MM.1S (cell line): Measurements from ENCODE around the gene DUSP18.

Experiments
- DNase-seq: peaks from one replicate; pipeline ENCODE4 v3.0.0-alpha.2; 2015
- H2AFZ ChIP-seq: fragments of 300-600 bp; sonication (generic); 2 replicates; pipeline ENCODE4 v1.6.0; 2016; ENCODE audit warnings: antibody characterized with exemption, low read length
- H3F3A ChIP-seq: fragments of 300-600 bp; sonication (generic); 2 replicates; pipeline ENCODE4 v1.6.1; 2016; ENCODE audit warnings: mild to moderate bottlenecking, antibody characterized with exemption, low read length, moderate library complexity, mixed read lengths; ENCODE audit not compliant: insufficient read depth
- H3K27ac ChIP-seq: fragments of 300-600 bp; sonication (generic); 2 replicates; pipeline ENCODE4 v1.5.1; 2016; ENCODE audit warnings: mild to moderate bottlenecking, low read length
- H3K27me3 ChIP-seq: fragments of 300-600 bp; sonication (generic); replicated peaks from 2 replicates; pipeline ENCODE4 v1.6.0; 2016; ENCODE audit warnings: low read length; ENCODE audit not compliant: insufficient read depth
- H3K36me3 ChIP-seq: fragments of 300-600 bp; sonication (generic); replicated peaks from 2 replicates; pipeline ENCODE4 v1.6.1; 2016; ENCODE audit warnings: mild to moderate bottlenecking, low read length, mixed read lengths; ENCODE audit not compliant: insufficient read depth
- H3K4me1 ChIP-seq: fragments of 300-600 bp; sonication (generic); 2 replicates; pipeline ENCODE4 v1.6.1; 2016; ENCODE audit warnings: low read length, mixed read lengths
- H3K4me2 ChIP-seq: fragments of 300-600 bp; sonication (generic); 2 replicates; pipeline ENCODE4 v1.6.0; 2016; ENCODE audit warnings: low read depth, low read length
- H3K4me3 ChIP-seq: fragments of 300-600 bp; sonication (generic); 2 replicates; pipeline ENCODE4 v1.5.1; 2016; ENCODE audit warnings: low read length, mixed read lengths
- H3K79me2 ChIP-seq: fragments of 300-600 bp; sonication (generic); 2 replicates; pipeline ENCODE4 v1.6.1; 2016; ENCODE audit warnings: mixed run types, low read length, mixed read lengths
- H3K9ac ChIP-seq: fragments of 300-600 bp; sonication (generic); 2 replicates; pipeline ENCODE4 v1.6.1; 2016; ENCODE audit warnings: low read length, mixed read lengths
- H3K9me2 ChIP-seq: fragments of 300-600 bp; sonication (generic); replicated peaks from 2 replicates; pipeline ENCODE4 v1.6.1; 2016; ENCODE audit warnings: mild to moderate bottlenecking, low read length, mixed read lengths; ENCODE audit not compliant: insufficient read depth
- H3K9me3 ChIP-seq: fragments of 300-600 bp; sonication (generic); replicated peaks from 2 replicates; pipeline ENCODE4 v1.6.1; 2016; ENCODE audit warnings: mild to moderate bottlenecking, low read length, mixed read lengths; ENCODE audit not compliant: insufficient read depth
- H4K20me1 ChIP-seq: fragments of 300-600 bp; sonication (generic); 2 replicates; pipeline ENCODE4 v1.6.1; 2016; ENCODE audit warnings: mild to moderate bottlenecking, low read length, moderate library complexity, mixed read lengths; ENCODE audit not compliant: insufficient read depth
- EZH2 ChIP-seq: fragments of 300-600 bp; sonication (generic); optimal IDR thresholded peaks from 2 replicates; pipeline ENCODE3; 2017; ENCODE audit warnings: low read depth, mild to moderate bottlenecking, antibody characterized with exemption, low read length, mixed read lengths
- EZH2phosphoT487 ChIP-seq: fragments of 300-600 bp; sonication (generic); IDR thresholded peaks from 2 replicates; pipeline ENCODE4 v1.6.1; 2018; ENCODE audit warnings: antibody characterized with exemption, low read length
- TF ChIP-seq, protein P1 (sequence below): fragments of 300-600 bp; sonication (generic); IDR thresholded peaks from 2 replicates; pipeline ENCODE4 v1.5.1; 2016; ENCODE audit warnings: antibody characterized with exemption, low read length, mixed read lengths

DUSP18 gene

DNA sequence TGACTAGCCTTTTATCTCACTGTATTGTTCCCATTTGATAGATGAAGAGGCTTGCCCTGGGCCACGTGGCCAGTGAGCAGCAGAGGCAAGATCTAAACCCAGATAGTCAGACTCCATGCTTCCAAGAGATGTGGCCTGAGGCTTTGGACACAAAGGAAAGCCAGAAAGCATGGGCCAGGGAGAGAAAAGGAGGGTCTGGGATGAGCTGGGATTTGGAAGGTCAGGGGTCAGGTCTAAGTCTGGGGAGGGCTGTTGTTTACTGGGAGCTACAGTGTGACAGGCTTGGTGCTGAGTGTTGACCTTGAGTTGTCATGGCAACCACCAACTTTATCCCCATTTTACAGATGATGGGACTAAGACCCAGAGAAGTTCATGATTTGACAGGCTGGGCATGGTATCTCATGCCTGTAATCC, 30.0 kb downstream of the DUSP18 start:
- Histone ChIP-seq H4K20me1 (no peaks in the 10 kb centered on the region), H3K4me3 (no peak overlapping the region), H3F3A (0 out of 2 replicates have a peak, but pooled peaks cover 6% of the 10 kb centered on the region), H3K9me2 (no peaks in the 10 kb centered on the region), H3K79me2 (no peaks in the 10 kb centered on the region), H3K27me3 (no peaks in the 10 kb centered on the region), H3K36me3 (no peaks in the 10 kb centered on the region), H3K9ac (no peak overlapping the region), H3K9me3 (no peaks in the 10 kb centered on the region), H3K27ac (no peak overlapping the region), H3K4me2 (no peak overlapping the region), H3K4me1 (peaks cover 15% of the 10 kb centered on the region), H2AFZ (no peak overlapping the region)
- DNase-seq = no peak
- no peak for TF ChIP-seq EZH2phosphoT487
- TF ChIP-seq EZH2 = no peak
- TF ChIP-seq, protein P1, sequence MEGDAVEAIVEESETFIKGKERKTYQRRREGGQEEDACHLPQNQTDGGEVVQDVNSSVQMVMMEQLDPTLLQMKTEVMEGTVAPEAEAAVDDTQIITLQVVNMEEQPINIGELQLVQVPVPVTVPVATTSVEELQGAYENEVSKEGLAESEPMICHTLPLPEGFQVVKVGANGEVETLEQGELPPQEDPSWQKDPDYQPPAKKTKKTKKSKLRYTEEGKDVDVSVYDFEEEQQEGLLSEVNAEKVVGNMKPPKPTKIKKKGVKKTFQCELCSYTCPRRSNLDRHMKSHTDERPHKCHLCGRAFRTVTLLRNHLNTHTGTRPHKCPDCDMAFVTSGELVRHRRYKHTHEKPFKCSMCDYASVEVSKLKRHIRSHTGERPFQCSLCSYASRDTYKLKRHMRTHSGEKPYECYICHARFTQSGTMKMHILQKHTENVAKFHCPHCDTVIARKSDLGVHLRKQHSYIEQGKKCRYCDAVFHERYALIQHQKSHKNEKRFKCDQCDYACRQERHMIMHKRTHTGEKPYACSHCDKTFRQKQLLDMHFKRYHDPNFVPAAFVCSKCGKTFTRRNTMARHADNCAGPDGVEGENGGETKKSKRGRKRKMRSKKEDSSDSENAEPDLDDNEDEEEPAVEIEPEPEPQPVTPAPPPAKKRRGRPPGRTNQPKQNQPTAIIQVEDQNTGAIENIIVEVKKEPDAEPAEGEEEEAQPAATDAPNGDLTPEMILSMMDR = no peak

DNA sequence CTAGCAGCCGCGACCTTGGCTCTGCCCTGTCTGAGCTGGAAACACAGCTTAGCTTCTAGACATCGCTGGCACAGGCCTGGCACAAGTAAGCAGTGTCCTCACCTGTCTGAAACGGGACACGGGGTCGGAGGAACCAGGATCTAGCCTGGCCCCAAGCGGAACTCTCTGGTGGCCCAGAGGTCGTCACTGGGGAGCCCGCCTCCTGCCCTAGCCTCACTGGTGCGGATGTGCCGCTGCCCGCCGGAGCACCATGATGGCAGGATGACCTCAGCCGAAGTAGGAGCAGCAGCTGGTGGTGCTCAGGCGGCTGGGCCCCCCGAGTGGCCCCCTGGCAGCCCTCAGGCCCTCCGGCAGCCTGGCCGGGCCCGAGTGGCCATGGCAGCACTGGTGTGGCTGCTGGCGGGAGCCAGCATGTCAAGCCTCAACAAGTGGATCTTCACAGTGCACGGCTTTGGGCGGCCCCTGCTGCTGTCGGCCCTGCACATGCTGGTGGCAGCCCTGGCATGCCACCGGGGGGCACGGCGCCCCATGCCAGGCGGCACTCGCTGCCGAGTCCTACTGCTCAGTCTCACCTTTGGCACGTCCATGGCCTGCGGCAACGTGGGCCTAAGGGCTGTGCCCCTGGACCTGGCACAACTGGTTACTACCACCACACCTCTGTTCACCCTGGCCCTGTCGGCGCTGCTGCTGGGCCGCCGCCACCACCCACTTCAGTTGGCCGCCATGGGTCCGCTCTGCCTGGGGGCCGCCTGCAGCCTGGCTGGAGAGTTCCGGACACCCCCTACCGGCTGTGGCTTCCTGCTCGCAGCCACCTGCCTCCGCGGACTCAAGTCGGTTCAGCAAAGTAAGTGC, 31.2 kb downstream of the DUSP18 start:
- Histone ChIP-seq H3K36me3 (no peaks in the 10 kb centered on the region), H3K27me3 (no peaks in the 10 kb centered on the region), H3K79me2 (no peaks in the 10 kb centered on the region), H3K9ac (peak overlapping the region; percentile 77; the same call in 1 of the 2 replicates), H3K4me1 (peaks cover 15% of the 10 kb centered on the region), H3K4me3 (peak overlapping the region; percentile 71), H3K4me2 (peak overlapping the region; percentile 100), H3K9me2 (no peaks in the 10 kb centered on the region), H3F3A (0 out of 2 replicates have a peak, but pooled peaks cover 6% of the 10 kb centered on the region), H3K27ac (no peak overlapping the region), H4K20me1 (no peaks in the 10 kb centered on the region), H3K9me3 (no peaks in the 10 kb centered on the region), H2AFZ (peak overlapping the region; percentile 92)
- no peak for TF ChIP-seq EZH2
- TF ChIP-seq, protein P1 = no peak
- TF ChIP-seq EZH2phosphoT487 = no peak
- DNase-seq = no peak

DNA sequence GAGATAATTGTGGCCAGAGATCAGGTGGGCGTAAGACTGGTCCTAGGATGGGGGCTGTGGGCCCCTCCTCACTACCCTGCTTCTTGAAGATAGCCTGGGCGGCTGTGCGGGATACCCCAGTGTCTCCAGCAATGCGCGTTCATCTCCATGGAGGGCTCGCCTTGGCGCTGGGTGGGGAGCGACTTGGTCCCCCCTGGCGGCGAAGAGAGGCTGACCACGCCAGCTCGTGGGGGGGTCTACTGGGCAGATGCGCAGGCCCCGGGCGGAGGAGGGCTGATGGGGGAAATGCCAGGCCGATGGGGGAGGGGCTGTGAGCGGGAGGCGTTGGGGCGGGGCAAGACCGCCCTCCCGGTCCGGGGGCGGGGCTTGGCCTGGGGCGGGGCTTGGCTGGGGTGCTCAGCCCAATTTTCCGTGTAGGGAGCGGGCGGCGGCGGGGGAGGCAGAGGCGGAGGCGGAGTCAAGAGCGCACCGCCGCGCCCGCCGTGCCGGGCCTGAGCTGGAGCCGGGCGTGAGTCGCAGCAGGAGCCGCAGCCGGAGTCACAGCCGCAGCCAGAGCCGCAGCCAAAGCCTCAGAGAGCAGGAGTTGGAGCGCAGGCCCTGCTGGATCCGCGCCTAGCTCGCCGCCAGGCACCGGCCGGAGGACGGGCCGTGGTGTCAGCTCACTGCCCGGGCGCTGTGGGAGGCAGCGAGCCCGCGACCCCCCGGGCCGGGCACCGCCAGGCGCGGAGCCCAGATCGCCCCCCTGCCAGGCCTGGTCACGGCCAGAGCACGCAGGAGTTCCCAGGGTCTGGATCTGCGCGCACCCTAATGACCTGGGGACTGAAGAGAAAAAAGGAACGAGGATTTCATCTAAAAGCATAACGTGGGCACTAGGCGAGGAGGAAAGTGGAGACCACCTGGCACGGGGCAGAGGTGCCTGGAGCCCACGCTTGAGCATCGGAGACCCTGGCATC, 32.1 kb downstream of the DUSP18 start, which contains the start of gene SLC35E4:
Gene SLC35E4, plus strand, starts transcription at position 509 of the 953 bp plus-strand sequence. CDS start 670 bp downstream, outside the sequence.
- Histone ChIP-seq H3K4me1 (peaks cover 15% of the 10 kb centered on the region), H3F3A (0 out of 2 replicates have a peak, but pooled peaks cover 6% of the 10 kb centered on the region), H3K27ac (no peak within 1 kb of the TSS), H2AFZ (peak within 1 kb of the TSS; percentile 92), H3K79me2 (no peaks in the 10 kb centered on the region), H3K4me2 (peak within 1 kb of the TSS; percentile 100), H3K4me3 (peak within 1 kb of the TSS; percentile 71), H3K36me3 (no peaks in the 10 kb centered on the region), H4K20me1 (no peaks in the 10 kb centered on the region), H3K27me3 (no peaks in the 10 kb centered on the region), H3K9me2 (no peaks in the 10 kb centered on the region), H3K9ac (peak within 1 kb of the TSS; percentile 77; the same call in 1 of the 2 replicates), H3K9me3 (no peaks in the 10 kb centered on the region)
- peak; percentile 85 for DNase-seq
- TF ChIP-seq, protein P1 = peak; percentile 7; the same call in 1 of the 2 replicates
- TF ChIP-seq EZH2 (no peak), EZH2phosphoT487 (no peak)
